ENCODE results near the gene TICRR. TPM values are rescaled to one million over a fixed set of nuclear protein-coding genes. Genes with fewer than 3 reads are reported as not detected.

Gene TICRR
- total RNA-seq, 1 experiment from 2014 or later, result 23.6 TPM

- H3K27ac ChIP-seq, result no peak overlapping the region
- H4K20me1 ChIP-seq (ENCODE audit: insufficient read depth), result no peaks in the 10 kb centered on the region
- ChIA-PET POLR2A (ENCODE audit: unreplicated experiment) (no interaction called here), CTCF (no interaction called here)
- peaks cover 4% of the 10 kb centered on the region; the same call in 1 of the 2 replicates for H3F3A ChIP-seq (ENCODE audit: insufficient read depth, low read depth)
- no peak for TF ChIP-seq CTCF (conservative IDR thresholded peaks at IDR 0.05)
- TF ChIP-seq EZH2 (IDR thresholded peaks at IDR 0.05; ENCODE audit: low read depth), result no peak
- no peaks in the 10 kb centered on the region for H3K9me3 ChIP-seq (ENCODE audit: insufficient read depth, low read depth)
- no TSS peak for BruUV-seq (replicated peaks)
- intact Hi-C loops (cut with micrococcal nuclease; ENCODE audit: unreplicated experiment), result no loop called here
- no peak overlapping the region for H3K4me2 ChIP-seq
- H2AFZ ChIP-seq, result no peak overlapping the region
- DNase-seq, result no peak
- no peaks in the 10 kb centered on the region for H3K9me2 ChIP-seq (ENCODE audit: insufficient read depth)
- no peaks in the 10 kb centered on the region for H3K79me2 ChIP-seq (ENCODE audit: low read depth)
- no peaks in the 10 kb centered on the region for H3K36me3 ChIP-seq (ENCODE audit: low read depth)
- H3K4me3 ChIP-seq, result no peak overlapping the region
- H3K4me1 ChIP-seq (replicated peaks; ENCODE audit: insufficient read depth), result no peaks in the 10 kb centered on the region
- H3K27me3 ChIP-seq (ENCODE audit: insufficient read depth, low read depth), result no peaks in the 10 kb centered on the region
Measured at GRCh38 chr15:89533861-89534544, 41.3 kb upstream of the TICRR start.

GRCh38 chr15:89539027-89539426 lies 36.2 kb upstream of the TICRR start:
- H3K36me3 ChIP-seq (ENCODE audit: low read depth), result no peaks in the 10 kb centered on the region
- intact Hi-C loops (cut with micrococcal nuclease; ENCODE audit: unreplicated experiment), result no loop called here
- no peak overlapping the region for H3K4me3 ChIP-seq
- no peaks in the 10 kb centered on the region for H3K4me1 ChIP-seq (replicated peaks; ENCODE audit: insufficient read depth)
- DNase-seq, result no peak
- H3K79me2 ChIP-seq (ENCODE audit: low read depth), result no peaks in the 10 kb centered on the region
- ChIA-PET POLR2A (ENCODE audit: unreplicated experiment) (no interaction called here), CTCF (no interaction called here)
- TF ChIP-seq EZH2 (IDR thresholded peaks at IDR 0.05; ENCODE audit: low read depth) (no peak), CTCF (conservative IDR thresholded peaks at IDR 0.05) (no peak)
- H3K4me2 ChIP-seq, result no peak overlapping the region
- H4K20me1 ChIP-seq (ENCODE audit: insufficient read depth), result no peaks in the 10 kb centered on the region
- no peaks in the 10 kb centered on the region for H3K9me3 ChIP-seq (ENCODE audit: insufficient read depth, low read depth)
- BruUV-seq (replicated peaks), result no TSS peak
- no peak overlapping the region for H2AFZ ChIP-seq
- no peaks in the 10 kb centered on the region for H3F3A ChIP-seq (ENCODE audit: insufficient read depth, low read depth)
- H3K9me2 ChIP-seq (ENCODE audit: insufficient read depth), result no peaks in the 10 kb centered on the region
- H3K27ac ChIP-seq, result no peak overlapping the region
- H3K27me3 ChIP-seq (ENCODE audit: insufficient read depth, low read depth), result no peaks in the 10 kb centered on the region

DNA sequence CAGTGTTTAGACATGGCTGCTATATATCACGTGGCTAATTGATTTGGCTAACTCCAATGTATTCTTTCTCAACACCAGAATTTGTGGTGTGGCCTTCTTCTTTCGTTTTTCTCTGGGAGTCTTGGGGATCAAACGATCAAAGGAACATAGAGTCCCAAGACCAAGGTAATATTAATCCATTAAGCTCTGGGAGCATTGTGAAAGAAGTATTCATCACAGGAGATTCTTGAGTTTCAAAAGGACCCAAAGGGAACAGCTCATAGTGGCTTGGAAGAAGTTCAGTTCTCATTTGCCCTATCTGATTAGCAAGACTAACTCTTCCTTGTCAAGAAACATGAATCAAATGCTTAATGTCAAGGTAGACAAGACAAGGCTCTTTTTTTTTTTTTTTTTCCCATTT lies 32.9 kb upstream of the TICRR start:
- ChIA-PET POLR2A (ENCODE audit: unreplicated experiment) (no interaction called here), CTCF (no interaction called here)
- DNase-seq, result no peak
- H3K27me3 ChIP-seq (ENCODE audit: insufficient read depth, low read depth), result no peaks in the 10 kb centered on the region
- no peak for TF ChIP-seq EZH2 (IDR thresholded peaks at IDR 0.05; ENCODE audit: low read depth)
- TF ChIP-seq CTCF (conservative IDR thresholded peaks at IDR 0.05), result no peak
- intact Hi-C loops (cut with micrococcal nuclease; ENCODE audit: unreplicated experiment), result no loop called here
- H3K79me2 ChIP-seq (ENCODE audit: low read depth), result no peaks in the 10 kb centered on the region
- no peak overlapping the region for H3K4me3 ChIP-seq
- no peaks in the 10 kb centered on the region for H3K9me3 ChIP-seq (ENCODE audit: insufficient read depth, low read depth)
- H3K36me3 ChIP-seq (ENCODE audit: low read depth), result no peaks in the 10 kb centered on the region
- H4K20me1 ChIP-seq (ENCODE audit: insufficient read depth), result no peaks in the 10 kb centered on the region
- H2AFZ ChIP-seq, result no peak overlapping the region
- no peak overlapping the region for H3K27ac ChIP-seq
- H3F3A ChIP-seq (ENCODE audit: insufficient read depth, low read depth), result no peaks in the 10 kb centered on the region
- H3K4me2 ChIP-seq, result no peak overlapping the region
- BruUV-seq (replicated peaks), result no TSS peak
- H3K4me1 ChIP-seq (replicated peaks; ENCODE audit: insufficient read depth), result no peaks in the 10 kb centered on the region
- no peaks in the 10 kb centered on the region for H3K9me2 ChIP-seq (ENCODE audit: insufficient read depth)
